Thyroid gland (tissue), 4 donors: ENCODE data around the gene GRIN2C.

Experiments used
- CTCF ChIP-seq, 6 experiments: fragments of 200-600 bp in 3 of 6; fragments of 450-650 bp in 3 of 6; sonication (generic) in 3 of 6; IDR thresholded peaks; one replicate each; pipeline ENCODE4 v1.5.1; 2016 to 2019; ENCODE audit warnings: antibody characterized with exemption in 6 of 6, mild to moderate bottlenecking in 2 of 6, inconsistent platforms in 1 of 6, moderate library complexity in 1 of 6
- POLR2A ChIP-seq, 2 donors: fragments of 450-650 bp; IDR thresholded peaks; one replicate each; pipeline ENCODE4 v1.6.1; 2017; ENCODE audit warnings: antibody characterized with exemption in 2 of 2, mild to moderate bottlenecking in 2 of 2, moderate library complexity in 1 of 2

GRCh38 chr17:74855323-74855722, 4.4 kb downstream of the GRIN2C start:
- TF ChIP-seq CTCF (IDR thresholded peaks at IDR 0.05) (no peak), POLR2A (IDR thresholded peaks at IDR 0.05) (no peak)
